LNCaP clone FGC (cell line): ENCODE measurements around the gene ATP1B3.
"Not testable (repeated sequence)": the region's sequence is repeated elsewhere in the genome, so short reads cannot be mapped to it uniquely, and the experiment has no call there.

ENCODE experiments used
- DNase-seq: peaks from one replicate; pipeline ENCODE4 v3.0.0-alpha.2; 2011; ENCODE audit warnings: low read depth
- H3K4me3 ChIP-seq: 2 replicates; pipeline ENCODE4 v1.5.1; 2011; ENCODE audit warnings: mild to moderate bottlenecking, low read depth, low read length, control low read depth
- TF ChIP-seq, protein P1 (sequence below): IDR thresholded peaks from 2 replicates; pipeline ENCODE4 v1.5.1; 2012; ENCODE audit warnings: mild to moderate bottlenecking; ENCODE audit not compliant: control insufficient read depth, insufficient read depth; ENCODE audit errors: extremely low read depth

Gene ATP1B3

DNA sequence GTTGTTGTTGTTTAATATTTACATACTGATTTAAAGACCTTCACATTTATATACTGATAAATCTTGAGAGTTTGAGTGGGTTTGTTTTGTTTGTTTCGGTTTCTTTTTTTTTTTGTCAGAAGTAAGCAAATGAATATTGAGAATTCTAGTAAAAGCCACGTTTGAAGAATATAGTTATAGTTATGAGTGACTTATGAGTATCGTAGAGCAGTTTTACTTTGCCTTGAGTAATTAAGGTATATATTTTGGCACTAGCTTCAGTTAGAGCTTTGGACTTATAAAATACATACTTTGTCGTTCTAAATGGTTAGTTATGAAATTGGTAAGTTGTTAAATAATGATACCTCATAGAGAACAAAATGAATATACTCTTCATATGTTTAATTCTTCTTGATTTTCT, 27.8 kb downstream of the ATP1B3 start:
- TF ChIP-seq, protein P1, sequence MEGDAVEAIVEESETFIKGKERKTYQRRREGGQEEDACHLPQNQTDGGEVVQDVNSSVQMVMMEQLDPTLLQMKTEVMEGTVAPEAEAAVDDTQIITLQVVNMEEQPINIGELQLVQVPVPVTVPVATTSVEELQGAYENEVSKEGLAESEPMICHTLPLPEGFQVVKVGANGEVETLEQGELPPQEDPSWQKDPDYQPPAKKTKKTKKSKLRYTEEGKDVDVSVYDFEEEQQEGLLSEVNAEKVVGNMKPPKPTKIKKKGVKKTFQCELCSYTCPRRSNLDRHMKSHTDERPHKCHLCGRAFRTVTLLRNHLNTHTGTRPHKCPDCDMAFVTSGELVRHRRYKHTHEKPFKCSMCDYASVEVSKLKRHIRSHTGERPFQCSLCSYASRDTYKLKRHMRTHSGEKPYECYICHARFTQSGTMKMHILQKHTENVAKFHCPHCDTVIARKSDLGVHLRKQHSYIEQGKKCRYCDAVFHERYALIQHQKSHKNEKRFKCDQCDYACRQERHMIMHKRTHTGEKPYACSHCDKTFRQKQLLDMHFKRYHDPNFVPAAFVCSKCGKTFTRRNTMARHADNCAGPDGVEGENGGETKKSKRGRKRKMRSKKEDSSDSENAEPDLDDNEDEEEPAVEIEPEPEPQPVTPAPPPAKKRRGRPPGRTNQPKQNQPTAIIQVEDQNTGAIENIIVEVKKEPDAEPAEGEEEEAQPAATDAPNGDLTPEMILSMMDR: no peak
- no peak overlapping the region for H3K4me3 ChIP-seq
- no peak for DNase-seq

DNA sequence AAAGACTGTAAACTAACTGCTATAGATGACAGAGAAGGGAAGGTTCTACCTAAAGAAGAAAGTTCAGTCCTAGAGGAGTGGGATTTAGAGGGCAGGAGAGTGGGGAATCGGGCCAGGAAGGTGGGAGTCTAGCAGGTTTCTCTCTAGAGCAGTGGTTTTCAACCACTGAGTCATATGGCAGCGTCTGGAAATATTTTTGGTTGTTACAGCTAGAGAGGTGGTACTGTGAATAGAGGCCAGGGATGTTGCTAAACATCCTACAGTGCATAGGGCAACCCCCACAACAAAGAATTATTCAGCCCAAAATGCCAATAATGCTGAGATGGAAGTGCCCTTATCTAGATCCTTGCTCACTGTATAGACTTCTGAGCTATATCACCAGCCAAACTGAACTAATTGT, 28.7 kb downstream of the ATP1B3 start:
- no peak overlapping the region for H3K4me3 ChIP-seq
- no peak for DNase-seq
- TF ChIP-seq, protein P1: no peak

- no peak overlapping the region for H3K4me3 ChIP-seq
- no peak for DNase-seq
- TF ChIP-seq, protein P1: no peak
Measured at GRCh38 chr3:141909408-141909807, 33.0 kb downstream of the ATP1B3 start.

- DNase-seq, H3K4me3 ChIP-seq: not testable (repeated sequence)
Measured at GRCh38 chr3:141909986-141910385, 33.5 kb downstream of the ATP1B3 start.

DNA sequence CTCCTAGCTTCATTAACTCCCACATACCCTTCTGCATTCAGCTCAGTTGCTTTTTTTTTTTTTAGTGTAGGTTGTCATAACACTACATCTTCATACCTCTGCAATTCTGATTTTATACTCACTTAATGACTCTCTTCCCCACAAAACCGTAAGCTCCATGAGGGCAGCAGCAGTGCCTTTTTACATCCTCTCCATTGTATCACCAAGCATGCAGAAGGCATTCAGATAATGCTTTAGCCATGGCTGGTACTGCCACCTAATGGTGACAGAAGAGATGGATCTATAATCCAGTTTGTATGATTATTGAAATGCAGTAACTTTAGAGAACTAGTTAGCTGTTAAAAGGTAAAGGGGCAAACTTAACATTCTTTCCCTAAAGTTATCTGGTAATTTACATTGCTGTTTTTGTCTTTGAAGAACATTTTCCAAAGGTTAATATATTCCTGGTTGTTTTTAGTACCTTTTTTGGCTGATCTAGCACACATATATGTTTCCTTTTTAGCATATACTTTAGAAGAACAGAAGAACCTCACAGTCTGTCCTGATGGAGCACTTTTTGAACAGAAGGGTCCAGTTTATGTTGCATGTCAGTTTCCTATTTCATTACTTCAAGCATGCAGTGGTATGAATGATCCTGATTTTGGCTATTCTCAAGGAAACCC, 36.8 kb downstream of the ATP1B3 start:
- H3K4me3 ChIP-seq: no peak overlapping the region
- DNase-seq: peak; percentile 28
- TF ChIP-seq, protein P1: peak; percentile 59

DNA sequence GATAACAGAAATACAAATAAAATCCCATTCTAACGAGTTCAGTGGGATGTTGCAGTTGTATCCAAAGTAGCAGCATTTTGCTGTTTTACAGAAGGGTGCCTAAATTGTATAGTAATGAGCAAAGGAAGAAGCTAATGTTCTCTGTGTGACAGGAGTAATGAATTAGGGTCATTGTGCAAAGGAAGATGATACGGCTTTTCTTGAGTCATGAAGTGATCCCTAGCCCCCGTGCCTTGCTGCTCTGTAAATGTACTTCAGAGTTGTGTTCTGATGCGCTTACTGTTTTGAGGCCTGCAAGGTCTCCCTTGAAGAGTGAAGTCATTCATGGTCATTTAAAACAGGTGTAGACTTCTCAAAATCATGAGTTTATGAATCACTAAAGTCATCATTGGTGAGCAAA, 37.9 kb downstream of the ATP1B3 start:
- TF ChIP-seq, protein P1: no peak
- no peak overlapping the region for H3K4me3 ChIP-seq
- no peak for DNase-seq

GRCh38 chr3:141915016-141915415, 38.6 kb downstream of the ATP1B3 start:
- no peak for DNase-seq
- no peak overlapping the region for H3K4me3 ChIP-seq
- TF ChIP-seq, protein P1: no peak

GRCh38 chr3:141915766-141916165, 39.3 kb downstream of the ATP1B3 start:
- no peak for DNase-seq
- TF ChIP-seq, protein P1: no peak
- no peak overlapping the region for H3K4me3 ChIP-seq
